ENCODE data around the gene MCF2L2.

Gene MCF2L2

DNA sequence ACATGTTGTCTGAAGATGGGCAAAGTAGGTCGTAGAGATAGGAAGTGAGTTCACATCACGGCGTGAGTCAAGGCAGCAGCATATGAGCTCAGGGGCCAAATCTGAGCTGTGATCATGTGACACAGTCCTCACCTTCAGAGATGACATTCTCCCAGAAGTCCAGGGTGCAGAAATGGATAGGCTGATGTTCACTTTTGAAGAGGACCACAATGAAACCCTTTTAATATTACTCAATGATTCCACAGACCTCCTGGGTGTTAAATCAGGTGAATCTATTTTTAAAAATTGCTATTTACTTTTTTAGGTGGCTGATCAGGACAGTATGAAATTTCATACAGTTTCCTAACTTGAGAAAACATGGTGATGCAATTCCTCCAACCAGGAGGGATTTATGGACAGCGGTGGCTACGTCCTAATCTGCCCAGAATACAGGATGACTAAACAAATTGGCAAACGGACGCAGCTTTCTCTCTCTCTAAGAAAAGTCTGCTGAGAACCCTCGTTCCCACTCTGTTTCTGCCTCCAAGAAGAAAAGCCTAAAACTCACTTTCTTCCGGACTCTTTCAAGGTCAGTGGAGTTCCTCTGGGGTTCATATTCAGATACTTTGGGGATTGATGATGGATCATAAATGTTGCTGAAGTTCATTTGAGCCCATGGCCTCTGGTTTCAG lies 141.0 kb downstream of the MCF2L2 start:
- DNase-seq = no peak

GRCh38 chr3:183285828-183286457 lies 142.5 kb downstream of the MCF2L2 start:
- DNase-seq = peak; percentile 79

DNA sequence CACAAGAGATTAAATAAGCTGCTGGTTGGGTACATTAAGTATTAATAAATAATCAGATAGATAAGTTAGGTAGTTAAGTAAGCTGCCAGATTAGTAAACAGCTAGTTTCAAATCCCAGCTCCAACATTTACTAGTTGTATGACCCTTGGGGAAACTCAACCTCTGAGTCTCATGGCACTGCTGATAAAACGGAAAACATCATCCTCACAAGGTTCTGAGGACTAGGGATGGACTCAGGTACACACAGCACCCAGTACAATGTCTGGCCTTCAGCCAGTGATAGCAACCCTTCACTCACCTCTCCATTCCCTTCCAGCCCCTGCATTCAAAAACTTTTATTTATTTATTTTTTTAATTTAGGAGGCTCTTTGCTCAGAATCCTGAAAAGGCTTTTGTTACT lies 143.1 kb downstream of the MCF2L2 start:
- no peak for DNase-seq

DNA sequence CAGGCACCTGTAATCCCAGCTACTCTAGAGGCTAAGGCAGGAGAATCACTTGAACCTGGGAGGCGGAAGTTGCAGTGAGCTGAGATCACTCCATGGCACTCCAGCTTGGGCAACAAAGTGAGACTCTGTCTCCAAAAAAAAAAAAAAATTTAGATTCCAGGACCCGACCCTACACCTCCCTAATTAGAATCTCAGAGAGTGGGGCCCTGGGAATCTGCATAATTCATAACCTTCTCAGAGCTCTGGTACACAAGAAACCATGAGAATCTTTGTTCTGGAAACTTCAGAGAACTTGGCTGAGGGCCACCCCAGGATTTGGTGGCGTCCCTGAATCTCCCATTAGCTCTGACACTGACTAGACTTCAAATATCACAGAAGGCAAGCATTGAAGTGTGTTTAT lies 143.8 kb downstream of the MCF2L2 start:
- DNase-seq = no peak

DNA sequence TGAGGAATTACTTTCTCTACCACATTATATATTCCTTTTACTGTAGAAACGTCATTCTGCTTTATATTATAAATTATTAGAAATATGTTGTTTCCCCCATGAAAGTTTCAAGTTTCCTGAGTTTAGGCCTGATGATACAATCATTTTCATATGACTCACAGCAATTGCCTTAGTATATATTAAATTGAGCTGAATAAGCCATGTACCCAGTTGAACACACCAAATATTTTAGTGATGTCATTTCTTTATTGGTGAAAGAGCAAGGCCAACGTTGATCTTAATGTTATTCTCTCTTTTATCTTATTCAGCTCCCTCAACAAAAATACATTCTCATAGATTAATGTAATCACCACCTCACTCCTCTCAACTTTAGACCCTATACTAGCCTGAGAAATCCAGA lies 144.5 kb downstream of the MCF2L2 start:
- no peak for DNase-seq

DNA sequence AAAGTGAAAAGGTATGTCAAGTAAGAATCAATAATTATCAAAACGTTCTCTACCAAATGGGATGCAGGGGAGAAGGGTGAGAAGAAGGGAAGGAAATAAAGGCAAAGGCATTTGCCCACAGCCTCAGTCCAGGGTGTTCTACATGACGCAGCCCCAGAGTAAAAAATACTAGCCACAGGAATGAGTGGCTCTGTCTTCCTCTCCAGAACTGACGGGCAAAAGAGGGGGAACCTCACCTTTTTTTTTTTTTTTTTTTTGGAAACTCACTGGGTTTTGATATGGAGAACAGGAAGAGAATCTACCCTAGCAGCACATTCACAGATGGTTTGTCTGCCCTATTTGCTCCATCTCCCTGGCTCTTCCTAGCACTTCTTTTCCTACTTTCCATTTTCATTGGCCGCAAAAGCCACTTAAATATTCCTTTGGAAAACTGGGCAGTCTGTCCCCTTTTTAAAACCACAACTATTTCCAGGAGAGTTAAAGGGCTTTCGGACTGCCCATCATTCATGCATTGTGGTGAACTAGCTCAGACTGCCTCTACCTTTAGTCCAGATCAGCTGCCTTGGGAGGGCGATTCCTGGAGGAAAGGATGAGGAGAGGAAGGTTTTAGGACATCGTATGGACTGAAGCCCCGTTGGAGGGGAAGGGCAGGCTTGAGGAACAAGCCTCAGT lies 147.2 kb downstream of the MCF2L2 start:
- no peak for DNase-seq

- no peak for DNase-seq
These were observed 149.0 kb downstream of the MCF2L2 start for GRCh38 chr3:183279371-183279770.

DNA sequence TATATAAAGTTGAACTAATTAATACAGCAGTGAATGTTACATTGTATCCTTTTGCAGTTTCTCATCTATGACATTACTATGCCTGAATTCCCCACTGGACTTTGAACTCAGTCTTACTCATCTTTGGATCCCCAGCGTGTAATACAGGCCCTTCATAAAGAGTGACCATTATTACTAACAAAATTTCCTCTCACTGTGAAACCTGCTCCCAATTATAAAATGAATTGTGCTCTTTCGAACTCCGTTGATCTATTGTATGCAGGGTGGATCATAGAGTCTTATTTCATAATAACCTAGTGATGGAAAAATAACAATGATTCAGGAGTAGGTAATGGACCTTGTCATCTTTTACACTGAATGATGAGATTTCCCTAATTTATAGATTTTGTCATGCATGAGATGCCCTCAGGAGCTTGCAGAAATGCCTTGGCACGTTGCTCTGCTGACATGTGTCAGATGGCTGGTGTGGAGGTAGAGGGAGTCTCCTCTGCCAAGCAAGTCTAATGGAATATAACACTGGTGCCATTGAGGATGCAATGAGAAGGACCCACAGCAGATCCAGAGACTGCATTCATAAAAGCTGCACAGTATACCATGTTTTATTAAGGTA lies 149.8 kb downstream of the MCF2L2 start:
- no peak for DNase-seq

- DNase-seq = no peak
These were observed 151.2 kb downstream of the MCF2L2 start for GRCh38 chr3:183277260-183277659.

GRCh38 chr3:183275937-183276336 lies 152.5 kb downstream of the MCF2L2 start:
- peak; percentile 51 for DNase-seq

DNA sequence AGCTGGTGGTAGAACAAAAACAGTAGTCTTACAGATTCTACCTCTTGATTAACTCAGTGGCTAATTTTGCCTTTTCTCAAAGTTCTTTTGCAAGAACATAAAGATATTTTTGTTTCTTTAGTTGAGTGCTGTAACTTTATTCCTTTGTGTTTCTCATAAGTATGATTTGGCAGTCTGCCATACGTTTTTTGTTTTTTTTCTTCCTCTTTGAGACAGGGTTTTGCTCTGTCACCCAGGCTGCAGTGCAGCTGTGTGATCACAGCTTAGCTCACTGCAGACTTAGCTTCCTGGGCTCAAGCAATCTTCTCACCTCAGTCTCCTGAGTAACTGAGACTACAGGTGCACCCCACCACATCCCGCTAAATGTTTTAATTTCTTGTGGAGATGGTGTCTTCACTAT lies 153.0 kb downstream of the MCF2L2 start:
- DNase-seq = peak; percentile 79

GRCh38 chr3:183274609-183275008 lies 153.8 kb downstream of the MCF2L2 start:
- no peak for DNase-seq

GRCh38 chr3:183272791-183273190 lies 155.6 kb downstream of the MCF2L2 start:
- no peak for DNase-seq

DNA sequence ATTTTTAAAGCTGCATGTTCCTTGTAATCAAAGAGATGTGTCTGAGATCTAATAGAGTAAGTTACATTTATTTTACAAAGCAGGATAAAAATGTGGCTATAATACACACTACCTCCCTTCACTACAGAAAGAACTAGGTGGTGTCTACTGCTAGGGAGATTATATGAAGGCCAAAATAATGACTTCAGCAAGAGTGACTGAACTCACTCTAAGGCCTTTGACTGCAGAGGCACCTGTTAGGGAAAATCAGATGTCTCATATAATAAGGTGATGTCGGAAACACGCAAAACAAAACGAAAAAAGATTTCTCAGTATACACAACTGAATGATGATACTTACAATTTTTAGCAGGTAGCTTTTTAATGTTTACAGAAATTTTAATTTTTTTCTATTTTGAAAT lies 156.3 kb downstream of the MCF2L2 start:
- no peak for DNase-seq

DNA sequence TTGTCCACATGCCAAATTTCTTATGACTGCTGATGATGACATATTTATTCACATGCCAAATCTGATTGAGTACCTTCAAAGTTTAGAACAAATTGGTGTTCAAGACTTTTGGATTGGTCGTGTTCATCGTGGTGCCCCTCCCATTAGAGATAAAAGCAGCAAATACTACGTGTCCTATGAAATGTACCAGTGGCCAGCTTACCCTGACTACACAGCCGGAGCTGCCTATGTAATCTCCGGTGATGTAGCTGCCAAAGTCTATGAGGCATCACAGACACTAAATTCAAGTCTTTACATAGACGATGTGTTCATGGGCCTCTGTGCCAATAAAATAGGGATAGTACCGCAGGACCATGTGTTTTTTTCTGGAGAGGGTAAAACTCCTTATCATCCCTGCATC lies 158.1 kb downstream of the MCF2L2 start:
- no peak for DNase-seq

DNA sequence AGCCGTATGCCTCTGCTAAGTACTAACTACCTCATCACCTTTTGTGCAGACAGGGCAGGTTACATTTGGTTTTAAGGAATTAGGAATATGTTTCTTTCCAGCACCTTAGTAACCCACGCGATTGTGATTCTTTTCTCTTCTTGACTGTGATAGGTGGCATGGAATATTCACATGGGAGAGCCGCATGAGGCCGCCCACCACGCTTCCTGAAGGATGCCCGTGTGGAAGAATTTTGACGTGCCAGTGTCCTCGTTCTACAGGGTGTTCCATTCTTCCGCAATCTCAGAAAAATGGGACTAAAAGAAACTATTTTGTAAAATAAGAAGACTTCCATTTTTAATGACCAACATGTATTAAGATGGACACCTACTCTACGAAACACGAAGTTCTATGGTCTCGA lies 159.1 kb downstream of the MCF2L2 start:
- DNase-seq = no peak

DNA sequence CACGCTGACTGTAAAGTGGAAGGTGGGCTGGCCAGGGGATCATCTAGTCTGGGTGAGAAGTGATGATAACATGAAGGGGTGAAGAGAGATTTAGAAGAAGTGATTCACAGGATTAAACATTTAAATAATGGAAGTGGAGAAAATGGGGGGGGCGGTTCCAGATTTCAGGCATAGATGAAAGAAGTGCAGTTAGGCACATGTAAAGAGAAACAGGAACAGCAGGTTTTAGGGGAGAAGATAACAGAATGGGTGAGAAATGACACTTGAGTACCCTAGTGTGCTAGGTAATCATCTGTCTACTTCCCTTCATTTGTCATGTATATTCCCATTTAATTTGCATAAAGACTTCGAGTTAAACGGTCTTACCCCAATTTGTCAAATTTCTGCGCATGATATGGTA lies 160.1 kb downstream of the MCF2L2 start:
- no peak for DNase-seq

DNA sequence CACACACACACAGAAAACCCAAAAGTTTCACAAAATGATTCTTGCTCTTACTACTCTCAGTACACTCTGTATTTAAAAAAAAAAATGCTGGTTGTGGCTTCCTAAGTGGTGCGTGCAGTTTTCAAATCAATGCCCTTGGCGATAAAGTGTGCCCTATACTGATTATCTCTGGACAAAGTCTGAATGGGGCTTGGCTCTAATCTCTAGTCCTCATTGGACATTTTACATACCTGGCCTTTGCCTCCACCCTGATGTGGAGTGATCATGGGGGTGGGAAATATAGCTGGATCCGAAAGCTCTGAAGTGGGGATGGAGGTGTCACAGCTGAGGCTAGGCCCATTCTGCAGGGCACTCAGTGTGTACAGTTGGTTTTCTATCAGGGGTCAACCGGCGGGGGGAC lies 161.3 kb downstream of the MCF2L2 start:
- no peak for DNase-seq

DNA sequence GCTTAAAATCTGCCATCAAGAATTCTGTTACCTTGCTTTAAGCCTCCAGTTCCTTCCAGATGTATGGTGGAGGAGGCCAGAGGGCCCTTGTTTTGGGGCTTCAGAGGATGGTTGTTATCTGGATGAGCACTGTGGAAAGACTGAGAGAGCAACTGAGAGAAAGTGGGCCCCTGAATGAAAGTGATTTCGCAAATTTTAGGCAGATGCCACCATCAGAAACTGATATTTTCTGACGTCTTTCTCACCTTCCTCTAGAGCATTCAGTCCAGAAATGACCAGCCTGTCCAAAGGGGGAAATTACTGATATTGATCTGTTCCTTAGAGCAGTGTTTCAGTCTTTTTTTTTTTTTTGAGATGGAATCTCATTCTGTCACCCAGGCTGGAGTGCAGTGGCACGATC lies 162.0 kb downstream of the MCF2L2 start:
- DNase-seq = no peak

- DNase-seq = no peak
These were observed 162.5 kb downstream of the MCF2L2 start for GRCh38 chr3:183265834-183266417.

GRCh38 chr3:183265157-183265642 lies 163.2 kb downstream of the MCF2L2 start:
- no peak for DNase-seq

GRCh38 chr3:183264268-183264667 lies 164.2 kb downstream of the MCF2L2 start:
- no peak for DNase-seq

DNA sequence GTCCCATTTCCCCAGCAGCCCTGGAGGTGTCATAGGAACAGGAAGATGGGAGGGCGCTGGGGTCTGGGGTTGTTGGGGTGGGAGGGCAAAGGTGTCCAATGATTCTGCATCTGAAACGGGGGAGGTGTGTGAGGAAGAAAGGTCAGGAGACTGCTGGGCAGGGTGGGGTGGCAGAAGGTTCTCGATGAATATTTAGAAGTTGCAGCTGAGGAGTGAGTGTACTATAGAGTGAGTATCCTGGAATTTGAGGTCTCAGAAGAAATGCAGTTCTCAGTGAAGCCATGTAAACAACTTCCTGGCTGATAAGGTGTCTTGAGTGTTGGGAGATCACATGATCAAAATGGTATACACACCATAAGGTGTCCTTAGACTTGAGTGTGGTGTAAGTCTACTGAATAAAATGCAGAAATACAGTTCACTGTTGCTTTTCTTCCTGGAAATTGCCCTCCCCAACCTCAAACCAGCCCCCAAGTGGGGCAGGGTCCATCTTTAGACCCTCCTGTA lies 165.5 kb downstream of the MCF2L2 start:
- DNase-seq = no peak

All from hematopoietic multipotent progenitor cell treated with erythropoietin and hydrocortisone succinate and interleukin-3 and kit ligand, for 8 days (in vitro differentiated cells).